Hepatocyte (in vitro differentiated cells): ENCODE measurements around the gene CACNG6.

Experiments
- EZH2 ChIP-seq: fragments of 200-600 bp; sonication (generic); IDR thresholded peaks from 2 replicates; pipeline ENCODE4 v1.6.1; 2016; ENCODE audit warnings: antibody characterized with exemption, mild to moderate bottlenecking, borderline replicate concordance
- TF ChIP-seq, protein P1 (sequence below): fragments of 200-600 bp; sonication (generic); IDR thresholded peaks from 2 replicates; pipeline ENCODE4 v1.5.1; 2016; ENCODE audit warnings: antibody characterized with exemption, mild to moderate bottlenecking; ENCODE audit not compliant: poor library complexity

DNA sequence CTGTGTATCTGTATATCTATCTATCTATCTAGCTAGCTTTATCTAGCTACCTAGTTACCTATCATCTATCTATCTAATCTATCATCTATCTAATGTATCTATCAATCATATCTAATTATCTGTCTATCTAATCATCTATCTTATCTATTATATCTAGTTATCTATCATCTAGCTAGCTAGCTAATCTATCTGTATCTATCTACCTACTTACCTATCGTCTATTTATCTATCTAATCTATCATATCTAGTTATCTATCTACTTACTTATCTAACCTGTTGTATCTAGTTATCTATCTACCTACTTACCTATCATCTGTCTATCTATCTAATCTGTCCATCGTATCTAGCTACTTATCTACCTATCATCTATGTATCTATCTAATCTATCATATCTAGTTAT lies 54.3 kb downstream of the CACNG6 start:
- TF ChIP-seq, protein P1, sequence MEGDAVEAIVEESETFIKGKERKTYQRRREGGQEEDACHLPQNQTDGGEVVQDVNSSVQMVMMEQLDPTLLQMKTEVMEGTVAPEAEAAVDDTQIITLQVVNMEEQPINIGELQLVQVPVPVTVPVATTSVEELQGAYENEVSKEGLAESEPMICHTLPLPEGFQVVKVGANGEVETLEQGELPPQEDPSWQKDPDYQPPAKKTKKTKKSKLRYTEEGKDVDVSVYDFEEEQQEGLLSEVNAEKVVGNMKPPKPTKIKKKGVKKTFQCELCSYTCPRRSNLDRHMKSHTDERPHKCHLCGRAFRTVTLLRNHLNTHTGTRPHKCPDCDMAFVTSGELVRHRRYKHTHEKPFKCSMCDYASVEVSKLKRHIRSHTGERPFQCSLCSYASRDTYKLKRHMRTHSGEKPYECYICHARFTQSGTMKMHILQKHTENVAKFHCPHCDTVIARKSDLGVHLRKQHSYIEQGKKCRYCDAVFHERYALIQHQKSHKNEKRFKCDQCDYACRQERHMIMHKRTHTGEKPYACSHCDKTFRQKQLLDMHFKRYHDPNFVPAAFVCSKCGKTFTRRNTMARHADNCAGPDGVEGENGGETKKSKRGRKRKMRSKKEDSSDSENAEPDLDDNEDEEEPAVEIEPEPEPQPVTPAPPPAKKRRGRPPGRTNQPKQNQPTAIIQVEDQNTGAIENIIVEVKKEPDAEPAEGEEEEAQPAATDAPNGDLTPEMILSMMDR: no peak
- TF ChIP-seq EZH2: no peak
